ACHN (cell line): ENCODE measurements around the gene SNX3.

ENCODE experiments used
- DNase-seq: peaks from one replicate; pipeline ENCODE4 v3.0.0-alpha.2; 2015
- in situ Hi-C: cut with HindIII; loops from 2 replicates; pipeline ENCODE4 v1.10.0; 2017; ENCODE audit warnings: low sequenced_read_pairs, low pct_ligation_motif_present, low pct_unique_long_range_greater_than_20kb

The SNX3 gene

DNA sequence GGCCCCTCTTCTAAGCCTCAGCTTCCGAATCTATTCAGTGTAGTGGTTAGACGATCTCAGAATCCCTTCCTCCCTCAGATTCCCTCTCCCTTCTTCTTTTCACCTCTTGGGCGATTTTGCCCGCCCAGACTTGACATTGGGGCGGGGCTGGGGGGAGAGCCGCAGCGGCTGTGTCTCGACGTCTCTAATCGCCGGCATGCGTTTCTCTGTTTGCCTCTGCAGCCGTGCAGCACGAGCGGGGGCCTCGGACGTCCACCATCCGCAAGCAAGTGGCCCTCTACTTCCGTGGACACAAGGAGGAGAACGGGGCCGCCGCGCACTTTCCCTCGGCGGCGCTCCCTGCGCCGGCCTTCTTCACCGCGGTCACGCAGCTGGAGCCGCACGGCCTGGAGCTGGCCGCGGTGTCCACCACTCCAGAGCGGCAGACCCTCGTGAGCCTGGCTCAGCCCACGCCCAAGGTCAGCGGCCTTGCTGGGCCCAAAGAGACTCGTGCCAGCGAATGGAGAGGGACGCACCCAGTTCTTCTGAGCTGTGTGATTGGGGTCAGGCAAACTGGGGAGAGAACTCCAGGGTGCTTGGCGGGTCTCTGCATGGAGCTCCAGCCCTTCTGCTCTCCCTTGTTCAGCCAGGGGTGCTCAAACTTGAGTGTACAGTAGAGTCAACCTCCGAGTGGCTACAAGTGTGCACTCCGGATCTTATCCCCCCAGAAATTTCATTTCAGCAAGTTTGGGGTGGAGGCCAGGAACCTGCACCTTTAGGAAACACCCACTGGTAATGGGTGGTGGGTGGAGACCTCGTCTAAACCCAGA, 84.4 kb downstream of the SNX3 start:
- in situ Hi-C loops, result no loop called here

DNA sequence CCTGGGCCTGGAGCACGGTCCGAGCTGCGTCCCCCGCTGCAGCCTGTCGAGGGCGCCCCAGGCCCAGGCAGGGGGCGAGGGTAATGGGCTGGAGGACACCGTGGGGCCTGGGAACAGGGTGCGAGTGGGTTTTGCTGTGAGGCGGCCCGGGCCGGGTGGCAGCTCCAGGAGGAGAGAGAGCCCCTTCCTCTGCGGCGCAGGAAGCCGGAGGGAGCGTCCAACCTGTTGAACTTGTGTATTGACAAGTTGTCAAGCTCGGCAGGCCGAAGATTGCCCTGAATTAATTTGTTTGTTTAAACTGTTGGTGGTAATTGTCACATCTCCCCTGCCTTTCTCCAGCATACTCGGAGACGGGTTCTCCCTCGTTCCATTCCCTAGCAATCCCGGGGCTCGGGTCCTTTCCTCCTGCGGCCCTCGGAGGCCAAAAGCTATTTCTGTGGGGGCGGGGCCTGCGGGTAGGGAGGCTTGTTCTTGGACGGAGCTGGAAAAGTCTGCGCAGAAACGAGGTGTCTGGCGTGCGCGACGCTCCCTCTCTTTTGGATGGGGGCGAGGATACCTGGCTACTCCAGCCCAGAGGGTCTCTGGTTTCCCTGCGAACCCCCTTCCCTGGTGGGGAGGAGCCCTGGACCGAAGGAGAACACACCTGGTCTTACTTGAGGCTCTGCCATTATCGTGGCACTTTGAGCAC, 85.1 kb downstream of the SNX3 start:
- in situ Hi-C loops, result no loop called here
- no peak for DNase-seq

More for the DNA sequence above, 84.4 kb downstream of the SNX3 start:
- DNase-seq, result no peak

DNA sequence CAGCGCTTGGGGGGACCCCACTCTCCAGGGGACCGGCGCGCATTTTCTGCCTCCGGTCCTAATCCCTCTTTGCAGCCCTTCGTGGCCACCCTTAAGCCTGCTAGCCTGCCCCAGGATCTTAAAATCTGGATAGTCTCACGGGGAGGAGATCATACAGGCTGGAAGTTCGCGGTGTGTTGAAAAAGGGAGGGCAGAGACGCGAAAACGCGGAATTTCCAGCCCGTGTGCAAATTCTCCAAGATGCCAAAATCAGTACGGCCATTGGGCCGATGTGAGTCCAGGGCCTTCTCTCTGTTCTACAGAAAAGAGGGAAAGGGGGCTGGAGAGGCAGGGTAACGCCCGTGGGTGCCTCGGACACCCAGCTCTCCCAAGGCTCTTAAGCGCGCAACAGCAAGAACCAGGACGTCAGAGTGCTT, 85.7 kb downstream of the SNX3 start:
- in situ Hi-C loops, result no loop called here
- no peak for DNase-seq

- in situ Hi-C loops, result no loop called here
- DNase-seq, result no peak
Observed at GRCh38 chr6:108174371-108175175, 86.3 kb downstream of the SNX3 start.

DNA sequence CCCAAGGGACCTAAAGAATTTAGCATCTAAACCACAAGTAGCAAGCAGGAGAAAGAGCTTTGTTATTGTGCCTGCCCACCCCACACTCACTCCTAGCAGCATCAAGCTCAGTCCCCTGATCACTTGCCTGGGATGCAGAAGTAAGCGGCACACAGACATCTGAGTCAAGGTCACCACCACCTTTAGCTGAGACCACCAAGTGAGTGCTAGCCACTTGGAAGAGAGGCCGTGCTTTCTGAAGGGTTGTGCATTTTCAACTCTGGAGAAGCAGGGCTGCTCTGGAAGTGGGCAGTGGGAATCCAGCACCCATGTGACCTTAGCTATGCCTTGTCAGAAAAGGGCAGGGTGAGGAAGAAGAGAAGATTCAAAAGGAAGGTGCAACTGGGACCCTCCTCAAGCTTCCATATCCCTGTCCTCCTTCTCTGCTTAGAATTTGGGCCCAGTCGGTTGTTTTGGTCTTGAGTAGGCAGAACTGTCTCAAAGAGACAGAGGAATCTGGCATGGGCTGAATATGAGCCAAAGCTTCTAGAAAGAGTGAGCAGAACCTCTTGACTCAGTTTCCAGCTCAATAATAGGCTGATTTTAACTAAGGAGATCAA, 88.8 kb downstream of the SNX3 start:
- no peak for DNase-seq
- in situ Hi-C loops, result no loop called here

GRCh38 chr6:108171291-108171917, 89.4 kb downstream of the SNX3 start:
- in situ Hi-C loops, result no loop called here

GRCh38 chr6:108170332-108171290, 90.2 kb downstream of the SNX3 start:
- DNase-seq, result no peak
- in situ Hi-C loops, result no loop called here

More at GRCh38 chr6:108171291-108171917, 89.4 kb downstream of the SNX3 start:
- no peak for DNase-seq

DNA sequence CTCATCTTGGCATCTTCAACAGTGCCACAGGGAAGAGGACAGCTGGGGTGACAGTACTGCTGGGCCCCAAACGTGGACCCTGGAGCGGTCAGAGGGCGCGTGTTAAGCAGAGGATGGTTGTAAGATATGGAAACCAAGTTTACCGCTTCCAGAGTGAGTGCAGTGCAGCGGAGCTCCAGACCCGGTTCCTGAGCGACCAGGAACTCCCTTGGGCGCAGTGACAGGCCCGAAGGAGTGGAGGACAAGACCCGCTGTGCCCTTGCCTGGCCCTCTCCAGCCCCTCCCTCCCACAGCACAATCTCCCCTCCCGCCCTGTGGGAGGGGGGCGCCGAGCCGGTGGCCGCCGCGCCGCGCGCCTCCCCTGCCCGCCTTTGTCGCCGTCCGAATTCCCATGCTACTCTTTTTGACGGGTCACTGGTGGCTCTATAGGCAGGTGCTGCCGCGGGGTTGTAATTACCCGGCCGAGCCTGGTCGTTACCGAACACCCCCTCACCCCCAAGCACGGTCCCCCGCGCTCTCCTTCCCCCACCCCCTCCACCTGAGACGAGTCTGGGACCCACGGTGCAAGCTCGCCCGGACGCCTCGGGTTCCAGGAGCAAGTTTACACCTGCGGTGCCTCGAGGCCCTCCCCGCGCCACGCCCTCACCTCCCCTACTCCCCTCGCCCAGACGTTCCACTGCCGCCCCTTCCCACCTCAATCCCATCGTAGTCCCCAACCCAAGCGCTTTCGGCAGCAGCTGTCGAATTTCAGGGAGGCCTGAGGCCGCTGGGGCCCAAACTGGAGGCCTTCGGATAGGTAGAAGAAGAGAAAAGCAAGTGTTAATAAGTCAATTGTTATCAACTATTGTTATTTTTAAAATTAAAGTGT, 91.1 kb downstream of the SNX3 start:
- no peak for DNase-seq
- in situ Hi-C loops, result no loop called here

DNA sequence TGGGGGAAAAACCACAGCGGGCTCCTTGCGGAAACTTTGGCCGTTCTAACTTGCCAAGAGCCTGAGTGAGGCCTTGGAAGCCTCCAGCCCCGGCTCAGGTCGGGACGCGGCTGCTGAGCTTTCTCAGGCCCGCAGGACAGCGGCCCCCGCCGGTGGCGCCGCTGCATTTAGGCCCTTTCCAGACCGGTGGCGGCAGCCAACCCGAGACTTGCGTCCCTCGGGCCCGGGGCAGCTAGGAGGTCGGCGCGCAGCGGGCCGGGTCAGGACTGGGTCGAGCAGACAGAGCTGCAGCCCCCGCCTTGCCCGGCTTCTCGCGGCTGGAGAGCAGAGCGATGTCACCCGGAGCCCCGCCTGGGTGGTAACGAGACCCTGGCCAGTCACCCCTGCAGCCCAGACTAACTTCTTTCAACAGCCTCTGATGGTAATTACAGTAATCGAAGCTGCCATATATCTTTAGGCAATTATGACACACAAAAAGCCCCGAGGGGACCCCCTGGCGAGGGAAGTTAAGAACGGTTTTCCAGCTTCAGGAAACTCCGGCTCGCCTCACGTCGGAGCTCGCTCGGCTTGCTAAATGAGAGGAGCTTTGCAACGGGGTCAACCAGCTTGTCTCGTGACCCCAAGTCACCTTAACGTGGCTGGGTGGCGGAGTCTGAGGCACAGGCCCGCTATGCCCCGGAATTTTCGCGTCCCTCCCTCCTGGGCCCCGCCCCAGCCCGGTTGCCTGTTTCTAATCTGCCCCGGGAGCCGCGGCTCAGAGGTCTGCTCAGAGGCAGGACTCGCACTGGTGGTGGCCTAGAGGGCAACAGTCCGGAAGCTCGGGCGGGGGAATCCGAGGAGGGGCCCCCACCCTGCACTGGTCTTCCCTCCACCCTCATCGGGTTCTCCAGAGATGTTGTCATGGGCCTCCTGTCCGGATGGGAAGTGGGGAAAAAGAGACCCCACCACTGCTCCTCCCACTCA, 92.1 kb downstream of the SNX3 start:
- peak; percentile 44 for DNase-seq

GRCh38 chr6:108168090-108168463, 92.8 kb downstream of the SNX3 start:
- DNase-seq, result no peak
- in situ Hi-C loops, result no loop called here

More for the DNA sequence above, 92.1 kb downstream of the SNX3 start:
- in situ Hi-C loops, result no loop called here

DNA sequence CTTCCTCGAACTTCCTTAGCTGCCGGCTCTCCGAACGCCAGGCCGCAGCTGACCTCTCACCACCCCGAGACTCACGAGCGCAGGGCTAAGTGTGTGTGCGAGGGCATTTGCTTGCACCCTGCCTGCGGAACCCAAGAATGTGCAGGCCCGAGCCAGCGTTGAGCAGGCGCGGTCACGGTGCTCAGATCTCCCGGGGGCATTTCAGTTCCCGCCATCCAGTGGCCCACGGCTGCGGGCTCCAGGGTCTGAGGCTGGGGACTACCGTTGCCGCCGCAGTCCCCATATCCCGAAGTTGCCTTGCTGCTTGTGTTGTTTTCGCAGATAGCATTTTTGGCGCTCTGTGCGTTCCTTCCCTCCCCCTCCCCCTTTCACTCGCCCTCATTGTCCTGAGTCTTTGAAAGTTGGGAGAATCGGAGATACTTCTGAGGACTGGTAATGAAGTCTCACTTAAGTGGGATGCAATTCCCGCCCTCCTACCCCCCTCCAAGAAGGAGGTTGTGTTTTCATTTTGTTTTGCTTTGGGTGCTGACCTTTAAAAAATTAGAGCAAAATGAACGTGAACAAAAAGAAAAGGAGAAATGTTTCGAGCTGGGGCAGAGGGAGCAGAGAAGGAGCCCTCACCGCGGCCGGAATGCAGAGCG, 93.3 kb downstream of the SNX3 start:
- no peak for DNase-seq
- in situ Hi-C loops, result no loop called here

DNA sequence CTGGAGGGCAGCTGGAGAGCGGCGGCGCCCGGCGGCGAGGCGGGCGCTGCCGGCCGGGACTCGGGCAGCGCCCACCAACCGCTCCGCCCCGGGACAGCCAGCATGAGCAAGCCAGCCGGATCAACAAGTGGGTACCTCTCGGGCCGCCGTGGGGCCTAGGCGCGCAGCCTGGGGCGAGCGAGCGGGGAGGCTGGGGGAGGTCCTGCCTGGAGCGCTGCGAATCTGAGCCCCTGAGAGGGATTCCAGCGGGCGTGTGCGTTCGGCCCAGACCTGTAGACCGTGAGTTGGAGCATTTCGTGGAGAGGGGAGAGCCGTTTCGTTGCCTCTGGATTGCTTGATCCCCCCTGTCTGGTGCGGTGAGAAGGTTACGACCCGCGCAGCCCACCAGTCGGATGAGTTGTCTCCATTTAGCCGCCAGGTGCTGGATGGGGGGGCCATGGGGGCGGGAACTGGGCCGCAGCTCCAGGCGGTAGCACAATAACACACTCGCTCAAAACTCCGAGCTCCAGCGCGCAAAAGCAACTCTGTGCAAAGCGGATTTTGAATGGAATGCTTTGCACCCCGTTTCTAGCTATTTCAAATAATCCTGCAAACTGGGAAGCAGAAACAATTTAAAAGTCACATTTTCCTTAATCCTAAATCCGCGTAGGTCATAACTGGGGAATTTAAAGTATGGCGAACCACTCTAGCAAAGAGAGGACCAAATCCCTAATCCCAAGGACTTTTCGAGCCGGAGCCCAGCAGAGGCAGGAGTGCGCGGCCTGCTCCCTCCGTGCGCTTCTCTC, 94.0 kb downstream of the SNX3 start:
- in situ Hi-C loops, result no loop called here
- no peak for DNase-seq

DNA sequence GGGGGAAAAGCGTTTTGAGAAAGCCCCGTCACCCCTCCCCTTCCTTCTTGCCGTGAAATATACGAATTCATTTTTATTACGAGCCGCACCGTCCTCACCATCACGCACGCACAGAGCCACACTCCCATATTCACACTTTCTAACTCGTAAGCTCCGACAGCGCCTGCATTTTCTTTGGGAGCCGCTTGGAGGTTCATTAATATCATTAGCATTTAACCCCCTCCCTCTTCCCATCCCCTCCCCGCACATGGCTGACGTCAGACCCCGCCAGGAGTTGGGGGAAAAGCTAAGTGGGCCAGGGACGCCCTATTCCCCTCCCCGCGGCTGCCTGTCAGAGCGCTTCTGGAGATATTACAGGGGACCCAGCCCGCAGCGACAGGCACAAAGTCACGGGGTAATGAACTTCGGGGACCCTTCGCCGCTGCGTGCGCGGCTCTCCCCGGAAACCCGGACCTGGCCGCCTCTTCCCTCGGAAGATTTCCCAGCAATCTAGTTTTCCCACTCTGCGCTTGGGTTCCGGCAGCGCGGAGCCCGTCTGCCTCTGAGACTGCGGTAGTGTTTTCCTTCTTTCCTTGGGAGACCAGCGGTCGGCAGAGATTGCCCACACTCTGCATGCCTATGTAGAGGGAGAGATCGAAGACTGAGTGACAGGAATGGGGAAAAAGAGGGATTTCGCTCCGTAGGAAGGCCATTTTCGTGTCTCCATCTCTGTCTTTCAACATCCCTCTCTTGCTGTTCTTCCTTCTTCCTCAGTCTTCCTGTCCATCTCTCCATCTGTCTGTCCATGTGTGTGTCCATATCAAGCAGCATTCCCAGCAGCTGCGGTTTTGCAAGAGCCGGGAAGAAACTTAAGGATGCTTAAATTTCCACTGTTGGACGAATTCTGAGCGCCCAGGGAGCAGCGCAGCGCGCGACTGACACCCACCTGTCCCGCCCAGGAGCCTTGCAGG, 94.9 kb downstream of the SNX3 start, which contains the start of gene NR2E1:
NR2E1 (plus strand) TSS at position 309 of the 950 bp plus-strand sequence. CDS start 744 bp downstream, outside the sequence.
- in situ Hi-C loops, result no loop called here
- peak; percentile 21 for DNase-seq
